DOHH2 (cell line): ENCODE data around the gene MTLN.

Source experiments
- EZH2phosphoT487 ChIP-seq: fragments of 200-600 bp; sonication (generic); IDR thresholded peaks from 2 replicates; pipeline ENCODE4 v1.6.1; 2017; ENCODE audit warnings: borderline replicate concordance, mild to moderate bottlenecking, antibody characterized with exemption, low read length, moderate library complexity, mixed read lengths
- TF ChIP-seq, protein P1 (sequence below): fragments of 200-600 bp; sonication (generic); IDR thresholded peaks from one replicate; pipeline ENCODE4 v1.5.1; 2014; ENCODE audit warnings: antibody characterized with exemption, mild to moderate bottlenecking, low read depth, low read length; ENCODE audit not compliant: poor library complexity, severe bottlenecking

GRCh38 chr2:110182449-110182848 is 29.9 kb downstream of the MTLN start:
- TF ChIP-seq, protein P1, sequence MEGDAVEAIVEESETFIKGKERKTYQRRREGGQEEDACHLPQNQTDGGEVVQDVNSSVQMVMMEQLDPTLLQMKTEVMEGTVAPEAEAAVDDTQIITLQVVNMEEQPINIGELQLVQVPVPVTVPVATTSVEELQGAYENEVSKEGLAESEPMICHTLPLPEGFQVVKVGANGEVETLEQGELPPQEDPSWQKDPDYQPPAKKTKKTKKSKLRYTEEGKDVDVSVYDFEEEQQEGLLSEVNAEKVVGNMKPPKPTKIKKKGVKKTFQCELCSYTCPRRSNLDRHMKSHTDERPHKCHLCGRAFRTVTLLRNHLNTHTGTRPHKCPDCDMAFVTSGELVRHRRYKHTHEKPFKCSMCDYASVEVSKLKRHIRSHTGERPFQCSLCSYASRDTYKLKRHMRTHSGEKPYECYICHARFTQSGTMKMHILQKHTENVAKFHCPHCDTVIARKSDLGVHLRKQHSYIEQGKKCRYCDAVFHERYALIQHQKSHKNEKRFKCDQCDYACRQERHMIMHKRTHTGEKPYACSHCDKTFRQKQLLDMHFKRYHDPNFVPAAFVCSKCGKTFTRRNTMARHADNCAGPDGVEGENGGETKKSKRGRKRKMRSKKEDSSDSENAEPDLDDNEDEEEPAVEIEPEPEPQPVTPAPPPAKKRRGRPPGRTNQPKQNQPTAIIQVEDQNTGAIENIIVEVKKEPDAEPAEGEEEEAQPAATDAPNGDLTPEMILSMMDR: no peak
- no peak for TF ChIP-seq EZH2phosphoT487
